DMS53 treated with DMSO at 0.1 percent for 48 hours (cell line): Measurements from ENCODE around the gene ABCG1.

Source experiments
- DNase-seq: peaks from one replicate; lab custom pipeline; 2025; ENCODE audit not compliant: unreplicated experiment; lab: John Stamatoyannopoulos, UW

Gene ABCG1

GRCh38 chr21:42304556-42305454, 85.9 kb downstream of the ABCG1 start:
- DNase-seq = no peak

- DNase-seq = no peak
Observed at GRCh38 chr21:42305707-42306147, 86.8 kb downstream of the ABCG1 start.

- no peak for DNase-seq
Observed at GRCh38 chr21:42306366-42307035, 87.6 kb downstream of the ABCG1 start.

GRCh38 chr21:42307106-42307505, 88.2 kb downstream of the ABCG1 start:
- no peak for DNase-seq

GRCh38 chr21:42308161-42308913, 89.4 kb downstream of the ABCG1 start:
- DNase-seq = no peak

- DNase-seq = no peak
Observed at GRCh38 chr21:42308914-42309752, 90.2 kb downstream of the ABCG1 start.

GRCh38 chr21:42309753-42310213, 90.8 kb downstream of the ABCG1 start:
- peak; percentile 43 for DNase-seq

GRCh38 chr21:42310411-42311001, 91.6 kb downstream of the ABCG1 start:
- no peak for DNase-seq

- no peak for DNase-seq
Observed at GRCh38 chr21:42311160-42311559, 92.2 kb downstream of the ABCG1 start.

- peak; percentile 23 for DNase-seq
Observed at GRCh38 chr21:42311816-42312625, 93.1 kb downstream of the ABCG1 start.

GRCh38 chr21:42312626-42313104, 93.7 kb downstream of the ABCG1 start:
- no peak for DNase-seq

- peak; percentile 32 for DNase-seq
Observed at GRCh38 chr21:42313501-42313969, 94.6 kb downstream of the ABCG1 start.

GRCh38 chr21:42314616-42315295, 95.8 kb downstream of the ABCG1 start:
- no peak for DNase-seq

GRCh38 chr21:42315296-42315891, 96.5 kb downstream of the ABCG1 start, which contains the start of gene TFF3:
TSS of gene TFF3 (minus strand) at chr21:42315409. CDS start at chr21:42315374, 35 bp downstream.
- peak; percentile 93 for DNase-seq

GRCh38 chr21:42316891-42317290, 98.0 kb downstream of the ABCG1 start:
- peak; percentile 64 for DNase-seq

GRCh38 chr21:42317341-42317741, 98.4 kb downstream of the ABCG1 start:
- DNase-seq = peak; percentile 56

GRCh38 chr21:42317826-42318746, 99.1 kb downstream of the ABCG1 start:
- DNase-seq = no peak
